GM18505 (cell line): ENCODE measurements around the gene ODC1.
"Not testable (repeated sequence)": the region's sequence is repeated elsewhere in the genome, so short reads cannot be mapped to it uniquely, and the experiment has no call there.

Source experiments
- ATAC-seq: cut with Tn5 transposase; IDR thresholded peaks from one replicate; pipeline ENCODE4 v1.9.1; 2021; ENCODE audit not compliant: unreplicated experiment
- POLR2A ChIP-seq: IDR thresholded peaks from 4 replicates; pipeline ENCODE4 v1.6.1; 2011; ENCODE audit warnings: borderline replicate concordance; ENCODE audit not compliant: insufficient read depth, insufficient read length; ENCODE audit errors: extremely low read depth

ODC1 gene

GRCh38 chr2:10452956-10453904 lies 5.1 kb upstream of the ODC1 start:
- no peak for ATAC-seq
- TF ChIP-seq POLR2A = no peak

GRCh38 chr2:10452312-10452711 lies 4.2 kb upstream of the ODC1 start:
- TF ChIP-seq POLR2A = no peak
- ATAC-seq = no peak

GRCh38 chr2:10451819-10452218 lies 3.7 kb upstream of the ODC1 start:
- TF ChIP-seq POLR2A = no peak
- no peak for ATAC-seq

GRCh38 chr2:10449838-10450691 lies 1.9 kb upstream of the ODC1 start:
- no peak for ATAC-seq

GRCh38 chr2:10449486-10449831 lies 1.3 kb upstream of the ODC1 start:
- TF ChIP-seq POLR2A = no peak
- no peak for ATAC-seq

More at GRCh38 chr2:10449838-10450691, 1.9 kb upstream of the ODC1 start:
- TF ChIP-seq POLR2A = no peak

GRCh38 chr2:10448576-10449485 lies 704 bp upstream of the ODC1 start:
- no peak for TF ChIP-seq POLR2A
- ATAC-seq = peak; percentile 52

- peak; percentile 25 for ATAC-seq
- no peak for TF ChIP-seq POLR2A
Observed at GRCh38 chr2:10447300-10447894, 730 bp downstream of the ODC1 start.

GRCh38 chr2:10446631-10447030 lies 1.5 kb downstream of the ODC1 start:
- no peak for TF ChIP-seq POLR2A
- ATAC-seq = no peak

GRCh38 chr2:10444463-10444862 lies 3.7 kb downstream of the ODC1 start:
- ATAC-seq = no peak
- no peak for TF ChIP-seq POLR2A

GRCh38 chr2:10442469-10443126 lies 5.5 kb downstream of the ODC1 start:
- not testable (repeated sequence) for ATAC-seq

- no peak for ATAC-seq
- TF ChIP-seq POLR2A = no peak
Observed at GRCh38 chr2:10441948-10442347, 6.2 kb downstream of the ODC1 start.

GRCh38 chr2:10440736-10441135 lies 7.4 kb downstream of the ODC1 start:
- no peak for ATAC-seq
- TF ChIP-seq POLR2A = no peak
